SK-N-SH (cell line): ENCODE results near the gene CPAMD8. TPM values are rescaled to one million over a fixed set of nuclear protein-coding genes. Genes with fewer than 3 reads are reported as not detected.

ENCODE experiments used
- CTCF ChIA-PET: fragments of 300-600, 350-600 bp; formaldehyde crosslinking; extraction: SDS; loops from one replicate; lab custom pipeline; 2021; lab: Yijun Ruan, JAX
- POLR2A ChIA-PET: fragments of 350-600 bp; sonication (Branson Sonifier 250); formaldehyde crosslinking; extraction: SDS; loops from one replicate; lab custom pipeline; 2020; ENCODE audit warnings: antibody characterized with exemption, inconsistent platforms; lab: Yijun Ruan, JAX
- DNase-seq: peaks from one replicate; pipeline ENCODE4 v3.0.0; 2012
- H2AFZ ChIP-seq: fragments of 200-600 bp; sonication (generic); 2 replicates; pipeline ENCODE4 v1.8.1; 2016; ENCODE audit warnings: antibody characterized with exemption, mild to moderate bottlenecking, low read depth
- H3F3A ChIP-seq: fragments of 200-600 bp; sonication (generic); replicated peaks from 2 replicates; pipeline ENCODE3; 2016; ENCODE audit warnings: antibody characterized with exemption, mild to moderate bottlenecking; ENCODE audit not compliant: insufficient read depth
- H3K27ac ChIP-seq, 2 experiments: fragments of 200-500 bp in 1 of 2; fragments of 200-600 bp in 1 of 2; sonication (Bioruptor generic) in 1 of 2; sonication (generic), shearing (Covaris generic) in 1 of 2; 2 replicates each; pipeline versions ENCODE4 v1.5.1 to v1.6.1; 2014 to 2016; ENCODE audit warnings: low read depth in 2 of 2, inconsistent platforms in 1 of 2, low read length in 1 of 2, mild to moderate bottlenecking in 1 of 2, mixed read lengths in 1 of 2
- H3K27me3 ChIP-seq: fragments of 200-600 bp; sonication (generic), shearing (Covaris generic); 2 replicates; pipeline ENCODE4 v1.6.1; 2016; ENCODE audit warnings: mixed run types; ENCODE audit not compliant: insufficient read depth
- H3K36me3 ChIP-seq, 2 experiments: fragments of 200-500 bp in 1 of 2; fragments of 200-600 bp in 1 of 2; sonication (Bioruptor generic) in 1 of 2; sonication (generic) in 1 of 2; replicated peaks in 1 of 2; 2 replicates each; pipeline versions ENCODE3 to v1.5.1; 2014 to 2016; ENCODE audit warnings: low read length in 1 of 2, mild to moderate bottlenecking in 1 of 2; ENCODE audit not compliant: insufficient read depth in 2 of 2, control insufficient read depth in 1 of 2
- H3K4me1 ChIP-seq, 2 experiments: fragments of 200-500 bp in 1 of 2; fragments of 200-600 bp in 1 of 2; sonication (Bioruptor generic) in 1 of 2; sonication (generic), shearing (Covaris generic) in 1 of 2; 2 replicates each; pipeline versions ENCODE4 v1.5.1 to v1.6.1; 2014 to 2016; ENCODE audit warnings: low read depth in 1 of 2, low read length in 1 of 2, mixed run types in 1 of 2; ENCODE audit not compliant: insufficient read depth in 2 of 2, control insufficient read depth in 1 of 2
- H3K4me2 ChIP-seq: fragments of 200-600 bp; sonication (generic), shearing (Covaris generic); 2 replicates; pipeline ENCODE4 v1.6.1; 2017; ENCODE audit warnings: mixed run types
- H3K4me3 ChIP-seq, 2 experiments: fragments of 200-500 bp in 1 of 2; fragments of 200-600 bp in 1 of 2; sonication (Bioruptor generic) in 1 of 2; sonication (generic), shearing (Covaris generic) in 1 of 2; 2 replicates each; pipeline versions ENCODE4 v1.5.1 to v1.8.1; 2014 to 2016; ENCODE audit warnings: low read depth in 2 of 2, inconsistent platforms in 1 of 2, low read length in 1 of 2, mild to moderate bottlenecking in 1 of 2, mixed read lengths in 1 of 2, moderate library complexity in 1 of 2
- H3K79me2 ChIP-seq: fragments of 200-600 bp; sonication (generic); 2 replicates; pipeline ENCODE4 v1.8.1; 2017; ENCODE audit warnings: mild to moderate bottlenecking; ENCODE audit not compliant: insufficient read depth
- H3K9ac ChIP-seq: fragments of 200-600 bp; sonication (generic); 2 replicates; pipeline ENCODE4 v1.6.1; 2017; ENCODE audit warnings: mixed run types
- H3K9me2 ChIP-seq: fragments of 200-600 bp; sonication (generic); 2 replicates; pipeline ENCODE4 v1.6.1; 2017; ENCODE audit warnings: mixed run types
- H3K9me3 ChIP-seq: fragments of 200-600 bp; sonication (generic); 2 replicates; pipeline ENCODE4 v1.6.1; 2017; ENCODE audit warnings: mixed run types, mild to moderate bottlenecking, moderate library complexity
- H4K20me1 ChIP-seq: fragments of 200-600 bp; sonication (generic); 2 replicates; pipeline ENCODE4 v1.6.1; 2017; ENCODE audit warnings: mild to moderate bottlenecking, mixed run types; ENCODE audit not compliant: insufficient read depth
- CHD2 ChIP-seq: fragments of 150-350 bp; IDR thresholded peaks from 2 replicates; pipeline ENCODE4 v1.6.1; 2018; ENCODE audit warnings: low read length; ENCODE audit not compliant: partially characterized antibody
- ELF1 ChIP-seq: IDR thresholded peaks from 2 replicates; pipeline ENCODE4 v1.4.0; 2012
- EP300 ChIP-seq, 2 experiments: IDR thresholded peaks; 2 replicates each; pipeline versions ENCODE4 v1.4.0 to v1.6.1; 2012; ENCODE audit warnings: borderline replicate concordance in 1 of 2, low read depth in 1 of 2, low read length in 1 of 2
- IRF3 ChIP-seq: fragments of 150-350 bp; IDR thresholded peaks from 2 replicates; pipeline ENCODE4 v1.6.1; 2016; ENCODE audit warnings: mild to moderate bottlenecking, low read depth, low read length
- MAX ChIP-seq: IDR thresholded peaks from 2 replicates; pipeline ENCODE4 v1.4.0; 2012; ENCODE audit warnings: low read depth
- MEF2A ChIP-seq: IDR thresholded peaks from 2 replicates; pipeline ENCODE4 v1.4.0; 2012; ENCODE audit warnings: low read depth, borderline replicate concordance
- NFIC ChIP-seq: IDR thresholded peaks from 2 replicates; pipeline ENCODE4 v1.4.0; 2012; ENCODE audit warnings: borderline replicate concordance
- PBX3 ChIP-seq: IDR thresholded peaks from 2 replicates; pipeline ENCODE4; 2012
- RCOR1 ChIP-seq: fragments of 150-350 bp; IDR thresholded peaks from 2 replicates; pipeline ENCODE4 v1.6.1; 2017; ENCODE audit warnings: antibody characterized with exemption, low read length
- RFX5 ChIP-seq: IDR thresholded peaks from 2 replicates; pipeline ENCODE4 v1.6.1; 2012; ENCODE audit warnings: mild to moderate bottlenecking, improper control_type of control experiment, low read length
- SMC3 ChIP-seq: IDR thresholded peaks from 2 replicates; pipeline ENCODE4 v1.6.1; 2012; ENCODE audit warnings: low read depth, low read length, improper control_type of control experiment
- TEAD4 ChIP-seq: IDR thresholded peaks from 2 replicates; pipeline ENCODE4 v1.4.0; 2012; ENCODE audit warnings: mild to moderate bottlenecking, borderline replicate concordance; ENCODE audit not compliant: insufficient read depth
- USF1 ChIP-seq: IDR thresholded peaks from 2 replicates; pipeline ENCODE4 v1.4.0; 2012; ENCODE audit warnings: low read depth, borderline replicate concordance
- USF2 ChIP-seq: fragments of 150-350 bp; IDR thresholded peaks from 2 replicates; pipeline ENCODE4 v1.6.1; 2017; ENCODE audit warnings: antibody characterized with exemption, low read length, low read depth, borderline replicate concordance
- WGBS: methylation state at CpG from one replicate; pipeline ENCODE4 v1.1.6; 2017; ENCODE audit warnings: low lambda C conversion rate; 5-methylcytosine and 5-hydroxymethylcytosine counted together
- polyA plus RNA-seq, 3 experiments: library from polyadenylated mRNA; depleted of rRNA; stranded (reverse); fragments of >200 nt; gene quantifications; 2 replicates each; pipeline ENCODE4 v1.2.3, GENCODE V29; 2012

CPAMD8 gene
- polyA plus RNA-seq, 1 of the 3 experiments (the other 2 are of a cell fraction) = 1.2 TPM

GRCh38 chr19:16931306-16931705 lies 95.3 kb downstream of the CPAMD8 start:
- no peak overlapping the region for H3K4me3 ChIP-seq
- no peaks in the 10 kb centered on the region for H3K9me2 ChIP-seq
- WGBS = 8% methylated on average over 3 of the region's 4 CpGs
- no peaks in the 10 kb centered on the region for H3K79me2 ChIP-seq
- H4K20me1 ChIP-seq = no peaks in the 10 kb centered on the region
- no peaks in the 10 kb centered on the region for H3F3A ChIP-seq
- H3K36me3 ChIP-seq = no peaks in the 10 kb centered on the region
- no peaks in the 10 kb centered on the region; the same call in 1 of the 2 replicates for H3K27me3 ChIP-seq
- H3K4me2 ChIP-seq = no peak overlapping the region
- no peak overlapping the region for H3K9ac ChIP-seq
- POLR2A ChIA-PET = no interaction called here
- no peak overlapping the region for H2AFZ ChIP-seq
- no peaks in the 10 kb centered on the region for H3K9me3 ChIP-seq
- CTCF ChIA-PET = no interaction called here
- TF ChIP-seq USF1 (no peak), RCOR1 (no peak), NFIC (no peak), RFX5 (no peak)
- H3K4me1 ChIP-seq = no peaks in the 10 kb centered on the region
- no peak for DNase-seq
- H3K27ac ChIP-seq = no peak overlapping the region

GRCh38 chr19:16930753-16931152 lies 95.9 kb downstream of the CPAMD8 start:
- Histone ChIP-seq H3K4me2 (no peak overlapping the region), H3K9ac (no peak overlapping the region), H3K4me1 (no peaks in the 10 kb centered on the region), H3K79me2 (no peaks in the 10 kb centered on the region), H4K20me1 (no peaks in the 10 kb centered on the region), H3K9me2 (no peaks in the 10 kb centered on the region), H2AFZ (no peak overlapping the region), H3F3A (no peaks in the 10 kb centered on the region), H3K9me3 (no peaks in the 10 kb centered on the region), H3K36me3 (no peaks in the 10 kb centered on the region), H3K4me3 (no peak overlapping the region), H3K27me3 (no peaks in the 10 kb centered on the region; the same call in 1 of the 2 replicates), H3K27ac (no peak overlapping the region)
- WGBS = 7% methylated on average over 3 of the region's 5 CpGs
- CTCF ChIA-PET = no interaction called here
- DNase-seq = no peak
- POLR2A ChIA-PET = no interaction called here
- TF ChIP-seq RFX5 (no peak), ELF1 (no peak), CHD2 (no peak)

- no peak overlapping the region for H3K27ac ChIP-seq
- H3K4me3 ChIP-seq = no peak overlapping the region
- H3K36me3 ChIP-seq = no peaks in the 10 kb centered on the region
- CTCF ChIA-PET = interaction anchor here (0.7 kb wide), 1 partner anchor 14 kb away, joined by 3 read pairs; no protein-coding TSS in a partner anchor
- H4K20me1 ChIP-seq = no peaks in the 10 kb centered on the region
- no peaks in the 10 kb centered on the region for H3K9me3 ChIP-seq
- no peak overlapping the region for H3K9ac ChIP-seq
- no peak overlapping the region for H3K4me2 ChIP-seq
- POLR2A ChIA-PET = no interaction called here
- H2AFZ ChIP-seq = no peak overlapping the region
- no peaks in the 10 kb centered on the region for H3F3A ChIP-seq
- no peaks in the 10 kb centered on the region for H3K9me2 ChIP-seq
- no peaks in the 10 kb centered on the region for H3K79me2 ChIP-seq
- no peak for DNase-seq
- WGBS = 8% methylated on average over 7 of the region's 10 CpGs
- TF ChIP-seq SMC3 (no peak), ELF1 (no peak), MEF2A (no peak), USF2 (no peak), PBX3 (no peak), EP300 (IDR thresholded peaks at IDR 0.05; ENCODE audit: borderline replicate concordance in 1 of 2, low read depth in 1 of 2, low read length in 1 of 2) (no peak), NFIC (no peak), TEAD4 (no peak), MAX (no peak), CHD2 (no peak), IRF3 (no peak)
- no peaks in the 10 kb centered on the region; the same call in 1 of the 2 replicates for H3K27me3 ChIP-seq
- H3K4me1 ChIP-seq = no peaks in the 10 kb centered on the region
Observed at GRCh38 chr19:16928916-16929315, 97.7 kb downstream of the CPAMD8 start.
